GM06990 (cell line): ENCODE measurements around the gene CALU.

Experiments
- DNase-seq: peaks from one replicate; pipeline ENCODE4 v3.0.0-alpha.2; 2011; ENCODE audit not compliant: insufficient read length; ENCODE audit errors: extremely low read depth
- H3K27me3 ChIP-seq: replicated peaks from 2 replicates; pipeline ENCODE4 v1.6.0; 2011; ENCODE audit warnings: low read length; ENCODE audit not compliant: control insufficient read depth, insufficient read depth
- H3K36me3 ChIP-seq: 2 replicates; pipeline ENCODE4 v1.5.1; 2011; ENCODE audit warnings: low read length; ENCODE audit not compliant: control insufficient read depth, insufficient read depth
- H3K4me3 ChIP-seq: replicated peaks from 2 replicates; pipeline ENCODE4 v1.5.1; 2011; ENCODE audit warnings: low read depth, mild to moderate bottlenecking, control low read depth, low read length
- TF ChIP-seq, protein P1 (sequence below): IDR thresholded peaks from 2 replicates; pipeline ENCODE4 v1.5.1; 2011; ENCODE audit warnings: low read length, control low read depth, mild to moderate bottlenecking, inconsistent platforms; ENCODE audit not compliant: insufficient read depth, poor library complexity, severe bottlenecking

The CALU gene

DNA sequence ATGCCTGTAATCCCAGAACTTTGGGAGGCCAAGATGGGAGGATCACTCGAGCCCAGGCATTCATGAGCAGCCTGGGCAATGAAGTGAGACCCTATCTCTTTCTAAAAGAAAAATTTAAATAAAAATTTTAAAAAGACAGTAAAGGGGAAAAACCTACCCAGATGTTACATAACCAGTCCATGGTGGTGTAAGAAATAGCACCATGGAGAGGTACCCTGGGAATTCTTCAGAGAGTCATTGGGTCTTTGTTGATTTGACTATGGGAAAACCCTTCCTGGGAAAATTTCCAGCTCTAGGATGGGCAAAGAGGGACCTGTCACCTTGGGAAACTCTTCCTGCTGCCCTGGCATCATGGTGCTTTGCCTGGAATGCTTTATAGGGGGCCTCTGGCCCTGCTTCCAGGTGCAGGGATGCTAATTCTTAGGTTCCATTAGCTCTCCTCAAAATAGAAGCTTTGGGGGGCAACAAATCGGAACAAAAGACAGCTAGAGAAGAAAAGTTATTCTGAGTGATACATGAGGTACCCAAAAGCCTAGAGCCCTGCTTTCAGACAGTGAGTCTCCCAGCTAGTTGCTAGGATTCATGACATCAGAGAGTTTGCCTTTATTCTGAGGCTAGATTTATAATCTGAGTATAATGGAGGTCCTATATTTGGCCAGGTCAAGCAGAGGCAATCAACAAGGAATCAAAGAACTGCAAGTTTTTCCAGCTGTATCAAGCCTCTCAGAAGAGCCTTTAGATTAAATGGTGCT lies 62.7 kb downstream of the CALU start:
- Histone ChIP-seq H3K36me3 (no peaks in the 10 kb centered on the region), H3K4me3 (no peak overlapping the region), H3K27me3 (no peaks in the 10 kb centered on the region)
- TF ChIP-seq, protein P1, sequence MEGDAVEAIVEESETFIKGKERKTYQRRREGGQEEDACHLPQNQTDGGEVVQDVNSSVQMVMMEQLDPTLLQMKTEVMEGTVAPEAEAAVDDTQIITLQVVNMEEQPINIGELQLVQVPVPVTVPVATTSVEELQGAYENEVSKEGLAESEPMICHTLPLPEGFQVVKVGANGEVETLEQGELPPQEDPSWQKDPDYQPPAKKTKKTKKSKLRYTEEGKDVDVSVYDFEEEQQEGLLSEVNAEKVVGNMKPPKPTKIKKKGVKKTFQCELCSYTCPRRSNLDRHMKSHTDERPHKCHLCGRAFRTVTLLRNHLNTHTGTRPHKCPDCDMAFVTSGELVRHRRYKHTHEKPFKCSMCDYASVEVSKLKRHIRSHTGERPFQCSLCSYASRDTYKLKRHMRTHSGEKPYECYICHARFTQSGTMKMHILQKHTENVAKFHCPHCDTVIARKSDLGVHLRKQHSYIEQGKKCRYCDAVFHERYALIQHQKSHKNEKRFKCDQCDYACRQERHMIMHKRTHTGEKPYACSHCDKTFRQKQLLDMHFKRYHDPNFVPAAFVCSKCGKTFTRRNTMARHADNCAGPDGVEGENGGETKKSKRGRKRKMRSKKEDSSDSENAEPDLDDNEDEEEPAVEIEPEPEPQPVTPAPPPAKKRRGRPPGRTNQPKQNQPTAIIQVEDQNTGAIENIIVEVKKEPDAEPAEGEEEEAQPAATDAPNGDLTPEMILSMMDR = no peak
- no peak for DNase-seq

DNA sequence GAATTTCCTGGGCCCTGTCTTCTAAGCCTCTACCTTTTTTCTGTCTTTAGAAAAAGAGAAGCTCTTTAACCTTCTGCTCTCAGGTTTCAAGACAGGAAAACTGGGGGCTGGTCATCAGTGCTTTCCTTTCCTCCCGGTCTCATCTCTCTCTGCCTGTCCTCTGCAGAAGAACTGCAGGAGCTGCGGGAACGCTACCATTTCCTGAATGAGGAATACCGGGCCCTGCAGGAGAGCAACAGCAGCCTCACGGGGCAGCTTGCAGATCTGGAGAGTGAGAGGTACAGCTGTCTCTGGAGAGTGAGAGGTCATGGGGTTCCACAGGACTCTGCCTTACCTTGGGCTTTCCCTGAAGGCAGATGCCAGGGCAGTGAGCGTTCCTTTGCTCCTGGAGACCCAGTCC lies 65.3 kb downstream of the CALU start:
- no peak for DNase-seq
- TF ChIP-seq, protein P1 = no peak
- Histone ChIP-seq H3K27me3 (no peaks in the 10 kb centered on the region), H3K4me3 (no peak overlapping the region), H3K36me3 (no peaks in the 10 kb centered on the region; the same call in 1 of the 2 replicates)

DNA sequence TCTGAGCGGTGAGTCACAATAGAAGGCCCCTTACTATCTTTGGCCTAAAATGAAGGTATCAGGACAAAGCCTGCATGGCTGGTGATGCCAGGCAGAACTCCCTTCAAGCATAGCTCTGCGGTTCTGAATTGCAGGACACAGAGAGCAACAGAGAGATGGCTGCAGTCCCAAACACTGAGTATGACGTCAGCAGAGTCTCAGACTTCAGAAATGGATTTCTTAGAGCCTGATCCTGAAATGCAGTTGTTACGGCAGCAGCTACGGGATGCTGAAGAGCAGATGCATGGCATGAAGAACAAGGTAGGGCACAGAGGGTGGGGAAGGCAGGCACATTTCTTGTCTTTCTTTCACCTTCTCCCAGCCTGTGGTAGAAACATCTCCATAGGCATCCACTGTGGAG lies 66.1 kb downstream of the CALU start:
- Histone ChIP-seq H3K27me3 (no peaks in the 10 kb centered on the region), H3K4me3 (no peak overlapping the region), H3K36me3 (no peaks in the 10 kb centered on the region; the same call in 1 of the 2 replicates)
- TF ChIP-seq, protein P1 = no peak
- no peak for DNase-seq

DNA sequence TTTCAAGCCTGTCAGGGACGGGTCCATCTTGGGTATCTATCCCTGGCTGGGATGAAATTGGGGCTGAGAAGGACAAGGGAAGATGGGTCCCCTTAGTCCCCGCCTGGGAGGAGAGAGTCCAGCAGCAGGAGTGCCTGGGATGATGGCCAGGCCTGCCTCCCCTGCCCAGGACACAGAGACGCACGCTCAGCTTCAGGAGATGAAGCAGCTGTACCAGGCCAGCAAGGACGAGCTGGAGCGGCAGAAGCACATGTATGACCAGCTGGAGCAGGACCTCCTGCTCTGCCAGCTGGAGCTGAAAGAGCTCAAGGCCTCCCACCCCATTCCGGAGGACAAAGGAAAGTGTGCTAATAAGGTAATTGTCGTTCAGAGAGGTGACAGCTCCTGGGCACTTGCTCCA lies 68.0 kb downstream of the CALU start:
- TF ChIP-seq, protein P1 = no peak
- Histone ChIP-seq H3K27me3 (no peaks in the 10 kb centered on the region), H3K36me3 (no peaks in the 10 kb centered on the region; the same call in 1 of the 2 replicates), H3K4me3 (no peak overlapping the region)
- no peak for DNase-seq

DNA sequence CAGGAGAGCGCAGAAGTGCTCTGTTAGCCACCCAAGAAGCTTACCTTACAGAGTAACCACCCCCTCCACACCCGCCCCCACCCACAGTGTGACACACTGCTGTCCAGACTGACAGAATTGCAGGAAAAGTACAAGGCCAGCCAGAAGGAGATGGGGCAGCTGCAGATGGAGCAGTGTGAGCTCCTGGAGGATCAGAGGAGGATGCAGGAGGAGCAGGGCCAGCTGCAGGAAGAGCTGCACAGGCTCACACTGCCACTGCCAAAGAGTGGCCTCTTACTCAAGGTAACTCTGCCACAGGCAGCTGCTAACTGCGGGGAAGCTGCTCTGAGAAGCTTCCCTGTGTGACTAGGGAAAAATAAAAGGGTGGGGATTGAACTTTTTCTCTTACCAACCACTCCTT lies 70.2 kb downstream of the CALU start:
- no peaks in the 10 kb centered on the region; the same call in 1 of the 2 replicates for H3K36me3 ChIP-seq
- DNase-seq = no peak
- H3K27me3 ChIP-seq = no peaks in the 10 kb centered on the region
- no peak overlapping the region for H3K4me3 ChIP-seq
- TF ChIP-seq, protein P1 = no peak
